Fibroblast of mammary gland (primary cell): ENCODE data around the gene ACTR8.

Experiments used
- DNase-seq: peaks from one replicate; pipeline ENCODE4 v3.0.0-alpha.2; 2010; ENCODE audit warnings: low read depth
- H3K4me3 ChIP-seq: 2 replicates; pipeline ENCODE4 v1.5.1; 2011; ENCODE audit warnings: low read depth, mild to moderate bottlenecking, low read length, moderate library complexity; ENCODE audit not compliant: control insufficient read depth
- TF ChIP-seq, protein P1 (sequence below): conservative IDR thresholded peaks from 2 replicates; pipeline ENCODE4 v1.5.1; 2011; ENCODE audit warnings: low read depth, low read length, inconsistent platforms; ENCODE audit not compliant: control insufficient read depth, insufficient read depth

The ACTR8 gene

DNA sequence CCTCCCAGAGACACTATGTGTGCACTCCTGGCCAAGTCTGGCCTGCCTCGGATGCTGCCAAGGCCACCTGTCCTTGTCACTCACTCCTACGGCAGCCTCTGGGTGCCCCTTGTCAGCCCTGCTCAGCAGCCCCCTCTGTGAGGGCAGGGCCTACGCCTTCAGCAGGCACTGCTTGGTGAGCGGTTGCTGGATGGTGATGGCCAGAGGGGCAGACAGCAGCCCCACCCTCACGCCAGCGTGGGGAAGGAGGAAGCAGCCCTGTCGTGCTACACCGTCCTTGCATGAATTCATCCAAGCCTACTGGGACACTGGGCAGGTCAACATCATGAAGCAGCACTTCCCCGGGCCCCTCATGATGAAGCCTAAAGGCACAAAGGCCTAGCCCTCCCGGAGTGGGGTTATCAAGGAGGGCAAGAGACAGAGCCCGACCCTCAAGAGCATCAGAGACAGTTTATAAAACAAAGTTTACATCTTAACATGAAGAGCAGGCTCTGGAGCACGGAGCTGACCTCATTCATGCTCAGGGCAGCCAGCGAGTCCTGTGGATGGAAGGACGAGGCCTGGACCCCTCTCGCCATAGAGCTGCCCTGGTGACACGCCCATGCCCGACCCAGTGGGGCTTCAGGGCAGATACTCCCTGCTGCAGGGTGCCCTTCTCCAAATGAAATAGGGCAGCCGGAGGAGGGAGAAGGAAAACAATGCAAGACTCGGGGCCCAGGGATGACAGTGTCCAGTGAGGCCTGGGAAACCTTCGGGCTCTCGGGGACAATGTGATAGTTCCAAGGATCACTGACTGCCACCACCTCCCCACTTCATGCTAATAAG lies 61.0 kb downstream of the ACTR8 start:
- no peak overlapping the region for H3K4me3 ChIP-seq
- TF ChIP-seq, protein P1, sequence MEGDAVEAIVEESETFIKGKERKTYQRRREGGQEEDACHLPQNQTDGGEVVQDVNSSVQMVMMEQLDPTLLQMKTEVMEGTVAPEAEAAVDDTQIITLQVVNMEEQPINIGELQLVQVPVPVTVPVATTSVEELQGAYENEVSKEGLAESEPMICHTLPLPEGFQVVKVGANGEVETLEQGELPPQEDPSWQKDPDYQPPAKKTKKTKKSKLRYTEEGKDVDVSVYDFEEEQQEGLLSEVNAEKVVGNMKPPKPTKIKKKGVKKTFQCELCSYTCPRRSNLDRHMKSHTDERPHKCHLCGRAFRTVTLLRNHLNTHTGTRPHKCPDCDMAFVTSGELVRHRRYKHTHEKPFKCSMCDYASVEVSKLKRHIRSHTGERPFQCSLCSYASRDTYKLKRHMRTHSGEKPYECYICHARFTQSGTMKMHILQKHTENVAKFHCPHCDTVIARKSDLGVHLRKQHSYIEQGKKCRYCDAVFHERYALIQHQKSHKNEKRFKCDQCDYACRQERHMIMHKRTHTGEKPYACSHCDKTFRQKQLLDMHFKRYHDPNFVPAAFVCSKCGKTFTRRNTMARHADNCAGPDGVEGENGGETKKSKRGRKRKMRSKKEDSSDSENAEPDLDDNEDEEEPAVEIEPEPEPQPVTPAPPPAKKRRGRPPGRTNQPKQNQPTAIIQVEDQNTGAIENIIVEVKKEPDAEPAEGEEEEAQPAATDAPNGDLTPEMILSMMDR, result no peak
- no peak for DNase-seq

DNA sequence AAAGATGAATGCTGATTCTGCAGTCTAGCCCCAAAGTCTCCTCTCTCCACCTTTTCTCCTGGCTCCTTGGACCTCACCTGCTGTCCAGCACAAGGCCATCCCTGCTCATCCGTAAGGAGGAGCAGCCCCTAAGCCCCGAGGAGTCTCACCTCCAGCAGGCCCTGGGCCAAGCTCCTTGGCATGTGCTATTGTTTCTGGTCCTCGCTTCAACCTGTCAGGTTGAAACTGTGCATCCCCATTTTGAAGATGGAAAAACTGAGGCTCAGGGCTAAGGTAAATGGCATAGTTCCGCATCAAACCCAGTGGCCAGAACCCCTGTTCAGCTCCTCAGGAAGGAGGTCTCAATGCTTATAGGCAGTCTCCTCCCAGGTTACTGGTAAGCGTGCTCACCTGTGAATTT lies 61.9 kb downstream of the ACTR8 start:
- DNase-seq, result no peak
- no peak overlapping the region for H3K4me3 ChIP-seq
- TF ChIP-seq, protein P1, result no peak

DNA sequence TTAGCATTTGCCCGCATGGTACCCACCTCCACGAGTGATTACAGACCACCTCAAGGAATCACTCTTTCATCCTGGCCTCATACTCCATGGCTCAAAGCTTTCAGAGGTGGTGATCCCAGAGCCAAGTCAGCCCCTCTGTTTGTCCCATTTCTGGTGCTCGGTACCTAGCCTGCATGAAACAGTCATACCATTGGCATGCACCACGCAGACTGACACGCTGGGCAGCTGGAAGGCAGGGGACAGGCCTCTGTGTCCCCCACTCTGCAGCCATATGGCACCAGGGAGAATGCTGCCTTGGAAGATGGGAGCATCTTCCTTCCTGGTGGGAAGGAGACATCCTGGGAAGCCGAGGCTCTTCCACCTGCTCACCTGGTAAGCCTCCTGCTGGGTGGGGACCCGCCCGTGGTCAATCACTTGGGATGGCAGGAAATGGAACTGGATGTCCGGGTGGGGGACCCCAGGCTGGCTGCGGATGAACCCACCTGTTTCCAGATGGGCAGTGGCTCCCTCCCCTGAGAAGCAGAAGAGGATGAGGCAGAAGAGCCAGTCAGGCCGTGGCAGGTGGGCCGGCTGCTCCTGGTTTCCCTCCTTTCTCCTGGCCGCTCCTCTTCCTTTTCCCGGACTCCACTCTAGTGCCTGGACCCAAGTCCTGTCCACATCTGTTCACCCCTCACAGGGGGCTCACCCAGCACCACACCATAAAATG lies 62.6 kb downstream of the ACTR8 start:
- TF ChIP-seq, protein P1, result no peak
- DNase-seq, result no peak

DNA sequence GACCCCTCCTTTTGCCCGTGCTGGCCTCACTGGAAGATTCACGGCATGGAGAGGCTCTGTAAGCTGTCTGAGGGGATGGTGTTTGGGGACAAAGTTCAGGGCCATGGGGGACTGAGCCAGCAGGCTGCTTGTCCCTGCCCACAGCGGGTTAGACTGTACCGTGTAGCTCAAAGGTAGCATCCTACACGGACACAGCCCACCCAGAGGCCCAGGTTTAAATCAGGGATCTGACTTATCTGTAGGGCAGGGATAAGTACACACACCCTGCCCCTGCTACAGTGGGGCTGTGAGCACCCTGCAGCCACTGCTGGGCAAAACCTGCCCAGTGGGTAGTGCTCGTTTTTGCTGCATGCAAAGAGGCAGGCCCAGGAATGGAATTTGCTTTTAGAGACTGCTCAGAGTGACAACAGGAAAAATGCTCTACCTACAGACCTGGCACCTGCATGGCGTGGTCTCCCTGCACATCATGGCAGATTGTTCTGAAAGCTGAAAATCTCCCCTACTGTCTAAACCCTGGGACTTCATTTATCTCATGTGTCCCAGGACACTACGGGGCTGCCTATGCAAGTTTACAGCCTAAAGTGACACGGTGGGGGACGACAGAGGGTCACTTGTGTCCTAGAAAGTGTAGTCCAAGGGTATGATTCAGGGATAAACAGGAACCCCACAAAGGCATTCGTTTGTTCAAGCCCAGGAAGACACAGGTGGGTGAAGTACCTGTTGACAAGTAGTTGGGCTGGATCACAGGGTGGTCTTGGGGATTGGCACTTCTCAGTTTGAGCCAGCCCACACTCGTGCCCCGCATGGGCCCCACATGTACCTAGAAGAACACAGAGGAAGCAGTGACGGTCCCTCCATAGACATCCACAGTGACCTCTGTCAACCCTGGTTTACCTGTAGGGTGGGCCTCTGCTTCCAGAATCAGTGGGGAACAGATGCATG lies 63.5 kb downstream of the ACTR8 start:
- DNase-seq, result no peak

More for the DNA sequence above, 62.6 kb downstream of the ACTR8 start:
- H3K4me3 ChIP-seq, result no peak overlapping the region

DNA sequence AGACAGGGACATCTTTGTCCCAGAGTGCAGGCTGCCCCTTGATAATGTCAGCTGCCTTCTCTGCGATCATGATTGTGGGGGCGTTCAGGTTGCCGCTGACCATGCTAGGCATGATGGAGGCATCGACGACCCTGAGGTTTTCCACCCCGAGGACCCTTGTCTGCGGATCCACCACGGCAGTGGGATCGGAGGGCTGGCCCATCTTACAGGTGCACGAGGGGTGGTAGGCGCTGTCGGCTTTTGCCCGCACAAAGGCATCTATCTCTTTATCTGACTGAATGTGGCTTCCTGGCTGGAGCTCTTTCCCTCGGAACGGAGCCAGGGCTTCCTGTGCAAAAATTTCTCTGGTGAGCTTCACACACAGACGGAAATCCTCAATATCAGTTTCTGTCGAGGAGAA lies 64.1 kb downstream of the ACTR8 start:
- TF ChIP-seq, protein P1, result no peak
- no peak for DNase-seq
- H3K4me3 ChIP-seq, result no peak overlapping the region

More for the DNA sequence above, 63.5 kb downstream of the ACTR8 start:
- H3K4me3 ChIP-seq, result no peak overlapping the region
- TF ChIP-seq, protein P1, result no peak

DNA sequence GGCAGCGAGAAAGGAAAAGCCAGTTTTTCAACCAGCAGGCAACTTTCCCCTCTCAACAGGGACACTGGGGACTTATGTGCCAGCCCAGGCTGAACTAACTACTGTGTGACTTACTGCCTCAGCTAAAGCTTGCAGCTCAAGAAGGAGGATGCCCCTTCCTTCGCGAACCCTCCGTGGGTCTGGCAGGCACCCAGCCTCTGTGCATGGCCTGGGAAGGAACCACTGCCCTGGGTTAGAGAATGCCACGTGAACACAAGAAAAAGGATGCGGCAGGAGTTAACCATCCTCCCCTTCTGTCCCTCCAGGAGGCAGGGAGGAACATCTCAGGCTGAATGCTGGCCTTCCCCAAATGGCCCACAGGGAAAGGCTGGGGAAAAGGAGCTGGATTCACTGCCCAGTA lies 64.7 kb downstream of the ACTR8 start:
- DNase-seq, result no peak
- TF ChIP-seq, protein P1, result no peak
- no peak overlapping the region for H3K4me3 ChIP-seq
